GM21360 (cell line): ENCODE data around the gene TCFL5.

ENCODE experiments used
- ATAC-seq: cut with Tn5 transposase; IDR thresholded peaks from one replicate; pipeline ENCODE4 v1.9.1; 2021; ENCODE audit warnings: mild to moderate bottlenecking, moderate library complexity; ENCODE audit not compliant: unreplicated experiment

Gene TCFL5

GRCh38 chr20:62824476-62825332 lies 36.9 kb downstream of the TCFL5 start:
- ATAC-seq = no peak

- no peak for ATAC-seq
Observed at GRCh38 chr20:62823688-62824475, 37.7 kb downstream of the TCFL5 start.

- peak; percentile 66 for ATAC-seq
Observed at GRCh38 chr20:62822788-62823651, 38.6 kb downstream of the TCFL5 start.

- ATAC-seq = no peak
Observed at GRCh38 chr20:62822239-62822787, 39.3 kb downstream of the TCFL5 start.

- no peak for ATAC-seq
Observed at GRCh38 chr20:62821726-62822210, 39.9 kb downstream of the TCFL5 start.

GRCh38 chr20:62820962-62821725 lies 40.5 kb downstream of the TCFL5 start:
- ATAC-seq = no peak

- ATAC-seq = no peak
Observed at GRCh38 chr20:62820208-62820961, 41.2 kb downstream of the TCFL5 start.

GRCh38 chr20:62819494-62820174 lies 42.0 kb downstream of the TCFL5 start:
- ATAC-seq = no peak

GRCh38 chr20:62818592-62819493 lies 42.8 kb downstream of the TCFL5 start:
- no peak for ATAC-seq

GRCh38 chr20:62817975-62818591 lies 43.5 kb downstream of the TCFL5 start:
- no peak for ATAC-seq

- no peak for ATAC-seq
Observed at GRCh38 chr20:62816884-62817873, 44.4 kb downstream of the TCFL5 start, which contains the start of gene COL9A3. Gene COL9A3 (plus strand): TSS chr20:62817050. CDS start chr20:62817065, 15 bp downstream.

GRCh38 chr20:62816031-62816883 lies 45.4 kb downstream of the TCFL5 start:
- no peak for ATAC-seq

GRCh38 chr20:62815066-62815991 lies 46.3 kb downstream of the TCFL5 start:
- ATAC-seq = no peak

GRCh38 chr20:62814709-62815065 lies 46.9 kb downstream of the TCFL5 start:
- no peak for ATAC-seq
